ENCODE results near the gene ATP6AP2. TPM values are rescaled to one million over a fixed set of nuclear protein-coding genes. Genes with fewer than 3 reads are reported as not detected.

The ATP6AP2 gene
- total RNA-seq, 1 experiment from 2014 or later = 77.6 TPM

DNA sequence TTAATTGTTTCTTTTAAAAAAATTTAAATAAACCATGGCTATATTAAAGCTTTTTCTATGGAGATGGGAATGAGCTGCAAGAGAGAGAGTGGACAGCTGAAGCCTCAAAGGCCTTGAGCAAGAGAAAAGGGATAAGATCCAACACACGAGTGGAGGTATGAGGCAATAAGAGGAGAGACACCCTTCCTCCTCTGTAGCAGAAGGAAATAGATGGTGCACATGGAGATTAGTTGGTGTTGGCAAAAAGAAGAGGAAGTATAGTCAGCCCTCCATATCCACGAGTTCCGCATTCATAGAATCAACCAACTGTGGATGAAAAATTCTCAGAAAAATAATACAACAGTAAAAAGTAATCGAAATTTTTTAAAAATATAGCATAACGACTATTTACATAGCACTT, 63.4 kb downstream of the ATP6AP2 start:
- Histone ChIP-seq H3K36me3 (ENCODE audit: low read depth, low read length) (peaks cover 5% of the 10 kb centered on the region; the same call in 1 of the 2 replicates), H3K4me1 (ENCODE audit: insufficient read depth, low read length) (peaks cover 18% of the 10 kb centered on the region), H3K4me3 (ENCODE audit: low read length) (peak overlapping the region; percentile 67), H3K27me3 (ENCODE audit: low read length) (no peaks in the 10 kb centered on the region), H3K4me2 (ENCODE audit: low read length) (peak overlapping the region; percentile 94), H3K9me2 (replicated peaks; ENCODE audit: low read length) (no peaks in the 10 kb centered on the region), H3K27ac (ENCODE audit: low read length) (peak overlapping the region; percentile 84), H2AFZ (ENCODE audit: low read length) (no peak overlapping the region), H3K9me3 (ENCODE audit: low read length) (no peaks in the 10 kb centered on the region), H4K20me1 (ENCODE audit: low read length) (0 out of 2 replicates have a peak, but pooled peaks cover 3% of the 10 kb centered on the region), H3F3A (ENCODE audit: low read length, unreplicated experiment) (no peaks in the 10 kb centered on the region), H3K9ac (ENCODE audit: low read length) (peak overlapping the region; percentile 61), H3K79me2 (ENCODE audit: low read length) (peaks cover 77% of the 10 kb centered on the region)
- ATAC-seq (no peak), DNase-seq (no peak)
- ChIA-PET POLR2A (ENCODE audit: unreplicated experiment) (interaction anchor here (0.6 kb wide), 1 partner anchor 633 kb away, joined by 3 read pairs; no protein-coding TSS in a partner anchor), CTCF (interaction anchor here (0.6 kb wide), 1 partner anchor 100 kb away, joined by 4 read pairs; no protein-coding TSS in a partner anchor)
- no TSS peak for BruUV-seq (replicated peaks)
- TF ChIP-seq, protein P1, sequence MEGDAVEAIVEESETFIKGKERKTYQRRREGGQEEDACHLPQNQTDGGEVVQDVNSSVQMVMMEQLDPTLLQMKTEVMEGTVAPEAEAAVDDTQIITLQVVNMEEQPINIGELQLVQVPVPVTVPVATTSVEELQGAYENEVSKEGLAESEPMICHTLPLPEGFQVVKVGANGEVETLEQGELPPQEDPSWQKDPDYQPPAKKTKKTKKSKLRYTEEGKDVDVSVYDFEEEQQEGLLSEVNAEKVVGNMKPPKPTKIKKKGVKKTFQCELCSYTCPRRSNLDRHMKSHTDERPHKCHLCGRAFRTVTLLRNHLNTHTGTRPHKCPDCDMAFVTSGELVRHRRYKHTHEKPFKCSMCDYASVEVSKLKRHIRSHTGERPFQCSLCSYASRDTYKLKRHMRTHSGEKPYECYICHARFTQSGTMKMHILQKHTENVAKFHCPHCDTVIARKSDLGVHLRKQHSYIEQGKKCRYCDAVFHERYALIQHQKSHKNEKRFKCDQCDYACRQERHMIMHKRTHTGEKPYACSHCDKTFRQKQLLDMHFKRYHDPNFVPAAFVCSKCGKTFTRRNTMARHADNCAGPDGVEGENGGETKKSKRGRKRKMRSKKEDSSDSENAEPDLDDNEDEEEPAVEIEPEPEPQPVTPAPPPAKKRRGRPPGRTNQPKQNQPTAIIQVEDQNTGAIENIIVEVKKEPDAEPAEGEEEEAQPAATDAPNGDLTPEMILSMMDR (conservative IDR thresholded peaks at IDR 0.05; ENCODE audit: low read depth, low read length) = no peak
- no peak for TF ChIP-seq EZH2phosphoT487 (IDR thresholded peaks at IDR 0.05; ENCODE audit: borderline replicate concordance, low read length)
- TF ChIP-seq EZH2 (IDR thresholded peaks at IDR 0.05; ENCODE audit: low read length, unreplicated experiment) = no peak
- intact Hi-C loops (cut with micrococcal nuclease) = loop anchor here (2.0 kb wide), 1 partner anchor 99 kb away; no protein-coding TSS in a partner anchor

DNA sequence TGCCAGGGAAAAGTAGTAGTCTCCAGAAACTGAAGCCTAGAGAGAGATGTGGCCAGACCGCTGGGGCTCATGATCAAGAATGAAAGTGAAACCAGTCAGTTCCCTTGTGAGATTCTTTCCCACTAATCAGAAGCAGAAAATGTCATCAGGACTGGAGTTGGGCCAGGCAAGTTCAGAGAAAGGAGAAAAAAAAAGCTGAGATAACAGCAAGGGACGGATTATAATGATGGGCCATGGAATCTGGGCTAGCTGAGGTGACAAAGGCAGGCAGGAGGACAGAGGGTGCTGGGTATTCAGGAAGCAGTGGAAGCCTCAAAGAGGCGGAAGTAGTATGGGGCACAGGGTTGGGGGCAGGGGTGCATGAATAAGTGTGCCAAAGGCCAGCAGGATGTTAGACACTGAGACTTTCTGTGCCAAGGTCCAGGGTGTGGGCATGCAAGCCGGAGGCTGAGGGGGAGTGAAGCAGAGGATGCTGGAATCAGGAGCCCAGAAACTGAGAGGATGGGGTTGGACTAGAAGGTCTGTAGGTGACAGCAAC, 64.1 kb downstream of the ATP6AP2 start:
- POLR2A ChIA-PET (ENCODE audit: unreplicated experiment) = no interaction called here
- peaks cover 70% of the 10 kb centered on the region for H3K79me2 ChIP-seq (ENCODE audit: low read length)
- H3K4me2 ChIP-seq (ENCODE audit: low read length) = peak overlapping the region; percentile 94
- peaks cover 18% of the 10 kb centered on the region for H3K4me1 ChIP-seq (ENCODE audit: insufficient read depth, low read length)
- DNase-seq (peak; percentile 72), ATAC-seq (peak; percentile 54)
- CTCF ChIA-PET = no interaction called here
- no peaks in the 10 kb centered on the region for H3F3A ChIP-seq (ENCODE audit: low read length, unreplicated experiment)
- H3K9me3 ChIP-seq (ENCODE audit: low read length) = no peaks in the 10 kb centered on the region
- peak overlapping the region; percentile 61 for H3K9ac ChIP-seq (ENCODE audit: low read length)
- H3K9me2 ChIP-seq (replicated peaks; ENCODE audit: low read length) = no peaks in the 10 kb centered on the region
- H3K27ac ChIP-seq (ENCODE audit: low read length) = peak overlapping the region; percentile 84
- H3K4me3 ChIP-seq (ENCODE audit: low read length) = peak overlapping the region; percentile 67
- intact Hi-C loops (cut with micrococcal nuclease) = loop anchor here (2.0 kb wide), 1 partner anchor 100 kb away; no protein-coding TSS in a partner anchor
- no peaks in the 10 kb centered on the region for H3K27me3 ChIP-seq (ENCODE audit: low read length)
- no TSS peak for BruUV-seq (replicated peaks)
- H3K36me3 ChIP-seq (ENCODE audit: low read depth, low read length) = no peaks in the 10 kb centered on the region; the same call in 1 of the 2 replicates
- H4K20me1 ChIP-seq (ENCODE audit: low read length) = no peaks in the 10 kb centered on the region
- 0 out of 2 replicates have a peak overlapping the region, but pooled peaks have one; percentile 35 for H2AFZ ChIP-seq (ENCODE audit: low read length)
- TF ChIP-seq EZH2phosphoT487 (IDR thresholded peaks at IDR 0.05; ENCODE audit: borderline replicate concordance, low read length) (no peak), EZH2 (IDR thresholded peaks at IDR 0.05; ENCODE audit: low read length, unreplicated experiment) (no peak)
- TF ChIP-seq, protein P1 (conservative IDR thresholded peaks at IDR 0.05; ENCODE audit: low read depth, low read length) = no peak

All from PC-3 (cell line).